ENCODE data around the gene KRT9.

DNA sequence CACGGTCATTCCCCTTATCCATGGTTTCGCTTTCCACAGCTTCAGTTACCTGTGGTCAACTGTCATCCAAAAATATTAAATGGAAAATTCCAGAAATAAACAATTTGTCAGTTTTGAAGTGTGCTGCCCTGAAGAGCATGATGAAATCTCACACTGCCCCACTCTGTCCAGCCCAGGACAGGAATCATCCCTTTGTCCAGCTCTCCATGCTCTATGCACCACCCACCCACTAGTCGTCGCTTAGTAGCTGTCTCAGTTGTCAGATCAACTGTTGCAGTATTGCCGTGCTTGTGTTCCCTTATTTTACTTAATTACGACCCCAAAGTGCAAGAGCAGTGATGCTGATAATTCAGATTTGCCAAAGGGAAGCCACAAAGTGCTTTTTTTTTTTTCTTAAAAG is 10.3 kb downstream of the KRT9 start:
- TF ChIP-seq, protein P1, sequence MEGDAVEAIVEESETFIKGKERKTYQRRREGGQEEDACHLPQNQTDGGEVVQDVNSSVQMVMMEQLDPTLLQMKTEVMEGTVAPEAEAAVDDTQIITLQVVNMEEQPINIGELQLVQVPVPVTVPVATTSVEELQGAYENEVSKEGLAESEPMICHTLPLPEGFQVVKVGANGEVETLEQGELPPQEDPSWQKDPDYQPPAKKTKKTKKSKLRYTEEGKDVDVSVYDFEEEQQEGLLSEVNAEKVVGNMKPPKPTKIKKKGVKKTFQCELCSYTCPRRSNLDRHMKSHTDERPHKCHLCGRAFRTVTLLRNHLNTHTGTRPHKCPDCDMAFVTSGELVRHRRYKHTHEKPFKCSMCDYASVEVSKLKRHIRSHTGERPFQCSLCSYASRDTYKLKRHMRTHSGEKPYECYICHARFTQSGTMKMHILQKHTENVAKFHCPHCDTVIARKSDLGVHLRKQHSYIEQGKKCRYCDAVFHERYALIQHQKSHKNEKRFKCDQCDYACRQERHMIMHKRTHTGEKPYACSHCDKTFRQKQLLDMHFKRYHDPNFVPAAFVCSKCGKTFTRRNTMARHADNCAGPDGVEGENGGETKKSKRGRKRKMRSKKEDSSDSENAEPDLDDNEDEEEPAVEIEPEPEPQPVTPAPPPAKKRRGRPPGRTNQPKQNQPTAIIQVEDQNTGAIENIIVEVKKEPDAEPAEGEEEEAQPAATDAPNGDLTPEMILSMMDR (conservative IDR thresholded peaks at IDR 0.05 in 1 of 2, IDR thresholded peaks at IDR 0.05 in 1 of 2; ENCODE audit: low read depth in 1 of 2, low read length in 2 of 2): no peak
- no peak for TF ChIP-seq EZH2 (IDR thresholded peaks at IDR 0.05; ENCODE audit: low read length, missing control alignments)
